GM12873 (cell line): ENCODE measurements around the gene DIAPH3.

Source experiments
- TF ChIP-seq, protein P1 (sequence below): IDR thresholded peaks from 2 replicates; pipeline ENCODE4 v1.5.1; 2012; ENCODE audit warnings: low read depth, mild to moderate bottlenecking, moderate library complexity, low read length, control low read depth; ENCODE audit not compliant: insufficient read depth; ENCODE audit errors: missing control alignments

Gene DIAPH3

DNA sequence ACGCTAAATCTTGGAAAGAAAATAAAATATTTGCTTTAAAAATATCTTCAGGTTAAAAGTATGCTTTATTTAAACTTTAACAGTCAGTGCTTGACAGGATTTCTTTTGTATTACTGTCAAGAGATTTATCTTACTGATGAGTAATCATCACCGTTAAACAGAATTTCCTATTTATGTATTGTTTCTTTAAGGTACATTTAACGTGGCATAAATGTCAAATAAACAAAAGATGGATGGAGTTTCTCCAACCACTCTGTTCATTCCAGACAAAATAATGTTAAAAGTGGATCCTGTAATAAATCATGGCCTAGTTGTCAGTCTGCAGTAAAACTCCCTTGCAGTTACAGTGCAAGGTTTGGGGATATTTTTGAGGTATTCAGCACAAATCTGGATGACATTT, 298.3 kb downstream of the DIAPH3 start:
- TF ChIP-seq, protein P1, sequence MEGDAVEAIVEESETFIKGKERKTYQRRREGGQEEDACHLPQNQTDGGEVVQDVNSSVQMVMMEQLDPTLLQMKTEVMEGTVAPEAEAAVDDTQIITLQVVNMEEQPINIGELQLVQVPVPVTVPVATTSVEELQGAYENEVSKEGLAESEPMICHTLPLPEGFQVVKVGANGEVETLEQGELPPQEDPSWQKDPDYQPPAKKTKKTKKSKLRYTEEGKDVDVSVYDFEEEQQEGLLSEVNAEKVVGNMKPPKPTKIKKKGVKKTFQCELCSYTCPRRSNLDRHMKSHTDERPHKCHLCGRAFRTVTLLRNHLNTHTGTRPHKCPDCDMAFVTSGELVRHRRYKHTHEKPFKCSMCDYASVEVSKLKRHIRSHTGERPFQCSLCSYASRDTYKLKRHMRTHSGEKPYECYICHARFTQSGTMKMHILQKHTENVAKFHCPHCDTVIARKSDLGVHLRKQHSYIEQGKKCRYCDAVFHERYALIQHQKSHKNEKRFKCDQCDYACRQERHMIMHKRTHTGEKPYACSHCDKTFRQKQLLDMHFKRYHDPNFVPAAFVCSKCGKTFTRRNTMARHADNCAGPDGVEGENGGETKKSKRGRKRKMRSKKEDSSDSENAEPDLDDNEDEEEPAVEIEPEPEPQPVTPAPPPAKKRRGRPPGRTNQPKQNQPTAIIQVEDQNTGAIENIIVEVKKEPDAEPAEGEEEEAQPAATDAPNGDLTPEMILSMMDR: no peak

DNA sequence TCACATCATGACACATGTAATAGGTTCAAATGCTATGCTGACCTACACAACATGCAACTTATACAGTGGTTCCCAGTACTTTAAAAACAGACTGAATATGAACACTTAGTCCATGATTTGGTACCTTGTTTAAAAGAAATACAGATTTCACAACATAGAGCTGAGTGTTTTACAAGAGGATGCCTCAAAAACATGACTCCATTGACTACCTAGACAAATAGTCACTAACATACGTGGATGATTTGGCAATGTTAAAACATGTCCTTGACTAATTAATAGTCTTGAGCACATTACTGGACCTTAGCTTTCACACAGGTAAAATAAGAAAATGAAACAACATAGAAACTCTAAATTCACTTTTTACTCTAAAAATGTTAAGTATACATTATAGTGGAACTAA, 300.1 kb downstream of the DIAPH3 start:
- TF ChIP-seq, protein P1: no peak

DNA sequence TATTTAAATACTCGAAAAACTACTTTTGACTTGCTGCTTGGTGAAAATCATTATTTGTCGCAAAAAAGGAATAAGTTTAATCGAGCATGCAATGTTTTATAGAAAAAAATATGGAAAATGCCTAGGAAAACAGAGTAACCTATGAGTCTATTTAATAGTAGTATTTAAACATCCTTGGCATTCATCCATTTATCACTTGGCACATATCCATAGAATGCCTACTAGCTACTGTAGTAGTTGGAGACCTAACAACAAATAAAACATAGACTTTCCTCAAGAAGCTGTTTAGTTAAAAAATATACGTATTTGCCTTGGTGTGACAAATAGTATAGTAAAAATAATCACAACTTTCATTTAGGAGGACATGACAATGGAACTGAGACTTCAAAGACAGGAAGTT, 302.1 kb downstream of the DIAPH3 start:
- TF ChIP-seq, protein P1: no peak

DNA sequence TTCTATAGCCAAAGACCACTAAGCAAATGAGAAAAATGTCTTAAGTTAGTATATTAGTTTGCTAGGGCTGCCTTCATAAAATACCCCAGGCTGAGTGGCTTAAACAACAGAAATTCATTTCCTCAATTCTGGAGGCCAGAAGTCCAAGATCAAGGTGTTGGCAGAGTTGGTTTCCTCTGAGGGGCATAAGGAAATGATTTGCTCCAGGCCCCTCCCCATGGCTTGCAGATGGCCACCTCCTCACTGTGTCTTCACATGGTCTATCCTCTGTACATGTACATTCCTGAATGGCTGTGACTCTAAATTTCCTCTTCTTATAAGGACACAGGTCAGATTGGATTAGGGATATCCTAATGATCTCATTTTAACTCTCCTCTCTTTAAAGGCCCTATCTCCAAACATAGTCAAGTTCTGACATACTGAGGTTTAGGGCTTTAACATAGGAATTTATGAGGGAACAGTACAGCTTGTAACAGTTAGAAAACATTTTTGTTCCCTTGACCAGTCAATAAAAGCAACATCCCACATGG, 307.4 kb downstream of the DIAPH3 start:
- TF ChIP-seq, protein P1: no peak

DNA sequence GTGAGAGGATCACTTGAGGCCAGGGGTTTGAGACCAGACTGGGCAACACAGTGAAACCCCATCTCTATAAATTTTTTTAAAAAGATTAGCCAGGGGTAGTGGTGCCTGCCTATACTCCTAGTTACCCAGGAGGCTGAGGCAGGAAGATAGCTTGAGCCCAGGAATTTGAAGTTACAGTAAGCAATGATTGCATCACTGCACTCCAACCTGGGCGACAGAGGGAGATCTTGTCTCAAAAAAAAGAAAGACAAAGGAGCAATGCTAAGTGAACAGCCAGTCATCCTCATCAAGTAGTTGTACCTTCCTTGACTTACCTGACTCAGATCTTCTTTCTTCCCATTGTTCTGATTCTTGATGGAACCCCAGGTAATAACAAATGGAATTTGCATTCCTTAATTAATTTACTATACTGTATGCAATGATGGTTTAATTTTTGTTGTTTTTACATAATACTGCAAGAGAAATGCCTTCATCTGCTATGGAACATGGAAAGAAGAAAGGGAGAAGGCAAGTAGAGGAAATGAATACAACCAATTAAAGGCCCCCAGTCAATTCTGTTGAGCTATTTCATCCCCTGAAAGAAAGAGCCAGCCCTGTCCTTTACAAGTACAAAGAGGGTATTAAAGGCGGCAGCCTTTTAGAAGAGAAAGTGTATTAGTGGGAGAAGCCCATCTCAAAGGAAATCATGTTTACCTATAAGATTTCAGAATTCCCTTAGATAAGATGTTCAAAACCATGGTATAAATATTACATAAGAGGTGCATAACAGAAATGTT, 316.7 kb downstream of the DIAPH3 start:
- TF ChIP-seq, protein P1: no peak

DNA sequence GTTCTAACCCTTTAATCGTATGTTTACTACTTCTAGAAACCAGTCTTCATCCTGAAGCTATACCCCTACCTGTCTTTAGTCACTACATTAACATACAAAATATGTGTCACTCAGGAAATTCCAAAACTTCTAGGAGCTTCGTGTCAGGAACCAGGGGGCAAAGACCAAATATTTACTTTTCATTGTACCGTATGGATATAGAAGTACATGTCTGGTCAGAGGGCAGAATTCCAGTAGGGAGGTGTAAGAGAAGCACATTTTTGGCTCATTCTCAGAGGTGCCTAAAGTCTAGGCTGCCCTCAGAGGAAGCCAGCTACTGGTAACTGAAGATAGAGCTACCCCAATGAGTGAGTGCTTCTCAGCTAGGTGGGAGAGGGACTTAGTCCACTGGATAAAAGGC, 320.7 kb downstream of the DIAPH3 start:
- TF ChIP-seq, protein P1: no peak

DNA sequence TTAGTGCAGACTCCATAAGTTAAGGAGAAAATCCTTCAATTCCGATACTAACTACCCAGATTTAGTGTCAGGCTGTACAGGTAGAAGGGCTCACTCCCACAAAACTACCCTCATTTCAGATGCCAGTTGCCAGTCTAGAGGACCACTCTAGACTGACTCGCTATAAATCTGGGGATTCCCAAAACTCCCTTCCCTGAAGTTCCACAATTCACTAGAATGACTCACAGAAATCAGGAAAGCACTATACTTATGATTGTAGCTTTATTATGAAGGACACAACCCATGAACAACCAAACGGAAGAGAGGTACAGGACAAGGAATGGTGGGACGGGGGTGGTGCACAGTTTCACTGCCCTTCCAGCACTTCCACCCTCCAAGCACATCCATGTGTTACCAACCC, 321.2 kb downstream of the DIAPH3 start:
- TF ChIP-seq, protein P1: no peak
